NCI-H2227 (cell line): ENCODE data around the gene IDI2.

Experiments used
- DNase-seq: peaks from one replicate; lab custom pipeline; 2025; ENCODE audit not compliant: unreplicated experiment; lab: John Stamatoyannopoulos, UW

IDI2 gene

GRCh38 chr10:1009071-1009494, 16.6 kb downstream of the IDI2 start:
- DNase-seq: no peak

- DNase-seq: no peak
These were observed 18.1 kb downstream of the IDI2 start for GRCh38 chr10:1007583-1007982.

- DNase-seq: no peak
These were observed 19.1 kb downstream of the IDI2 start for GRCh38 chr10:1006573-1006972.

- no peak for DNase-seq
These were observed 21.6 kb downstream of the IDI2 start for GRCh38 chr10:1003884-1004670.

- DNase-seq: no peak
These were observed 23.1 kb downstream of the IDI2 start for GRCh38 chr10:1002425-1003006.

GRCh38 chr10:997266-998022, 28.2 kb downstream of the IDI2 start:
- DNase-seq: no peak

GRCh38 chr10:996031-996430, 29.6 kb downstream of the IDI2 start:
- no peak for DNase-seq

- no peak for DNase-seq
These were observed 30.1 kb downstream of the IDI2 start for GRCh38 chr10:995559-995926.

GRCh38 chr10:994836-995558, 30.7 kb downstream of the IDI2 start:
- no peak for DNase-seq

- DNase-seq: no peak
These were observed 32.8 kb downstream of the IDI2 start for GRCh38 chr10:992871-993270.

GRCh38 chr10:992467-992866, 33.2 kb downstream of the IDI2 start:
- DNase-seq: no peak

GRCh38 chr10:990808-991207, 34.9 kb downstream of the IDI2 start:
- no peak for DNase-seq

GRCh38 chr10:988667-989545, 36.8 kb downstream of the IDI2 start:
- DNase-seq: no peak

- peak; percentile 94 for DNase-seq
These were observed 37.6 kb downstream of the IDI2 start, which contains the start of gene GTPBP4 for GRCh38 chr10:987870-988666. Gene GTPBP4, plus strand, starts transcription at chr10:988434. Its CDS starts 46 bp downstream, at chr10:988480.

- DNase-seq: no peak
These were observed 38.1 kb downstream of the IDI2 start for GRCh38 chr10:987620-987869.

- DNase-seq: no peak
These were observed 38.6 kb downstream of the IDI2 start for GRCh38 chr10:986881-987619.

- no peak for DNase-seq
These were observed 39.4 kb downstream of the IDI2 start for GRCh38 chr10:986137-986825.

GRCh38 chr10:985361-985760, 40.3 kb downstream of the IDI2 start:
- DNase-seq: no peak
